Measurements from ENCODE around the gene SGSH.
"Not testable (repeated sequence)": the region's sequence is repeated elsewhere in the genome, so short reads cannot be mapped to it uniquely, and the experiment has no call there.

The SGSH gene

DNA sequence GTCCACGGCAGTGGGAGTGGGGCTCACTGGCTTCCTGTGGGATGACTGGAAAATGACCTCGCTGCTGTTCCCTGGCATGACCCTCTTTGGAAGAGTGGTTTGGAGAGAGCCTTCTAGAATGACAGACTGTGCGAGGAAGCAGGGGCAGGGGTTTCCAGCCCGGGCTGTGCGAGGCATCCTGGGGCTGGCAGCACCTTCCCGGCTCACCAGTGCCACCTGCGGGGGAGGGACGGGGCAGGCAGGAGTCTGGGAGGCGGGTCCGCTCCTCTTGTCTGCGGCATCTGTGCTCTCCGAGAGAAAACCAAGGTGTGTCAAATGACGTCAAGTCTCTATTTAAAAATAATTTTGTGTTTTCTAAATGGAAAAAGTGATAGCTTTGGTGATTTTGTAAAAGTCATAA is 32.7 kb upstream of the SGSH start:
- peak; percentile 85 for DNase-seq

DNA sequence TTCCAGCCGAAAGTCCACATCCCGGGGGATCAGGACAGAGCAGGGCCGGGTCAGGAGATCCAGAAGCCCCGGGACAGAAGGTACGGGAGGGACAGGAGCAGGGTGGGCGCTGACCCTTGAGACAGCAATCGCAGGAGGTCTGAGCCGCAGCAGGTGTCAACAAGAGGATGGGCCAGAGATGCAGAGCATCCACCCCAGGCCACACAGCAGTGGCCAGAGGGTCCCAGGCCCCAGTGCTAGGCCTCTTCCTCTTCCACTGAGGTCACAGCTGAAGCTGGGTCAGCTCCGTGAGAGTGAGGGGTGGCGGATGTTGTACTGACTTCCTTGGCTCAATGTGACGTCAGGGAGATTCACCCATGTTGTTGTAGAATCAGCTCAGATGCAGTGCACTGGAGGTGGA is 31.8 kb upstream of the SGSH start:
- DNase-seq, result no peak

GRCh38 chr17:80248894-80249710 is 29.0 kb upstream of the SGSH start:
- no peak for DNase-seq

GRCh38 chr17:80248001-80248893 is 28.1 kb upstream of the SGSH start:
- DNase-seq, result no peak

GRCh38 chr17:80247561-80247960 is 27.4 kb upstream of the SGSH start:
- DNase-seq, result no peak

DNA sequence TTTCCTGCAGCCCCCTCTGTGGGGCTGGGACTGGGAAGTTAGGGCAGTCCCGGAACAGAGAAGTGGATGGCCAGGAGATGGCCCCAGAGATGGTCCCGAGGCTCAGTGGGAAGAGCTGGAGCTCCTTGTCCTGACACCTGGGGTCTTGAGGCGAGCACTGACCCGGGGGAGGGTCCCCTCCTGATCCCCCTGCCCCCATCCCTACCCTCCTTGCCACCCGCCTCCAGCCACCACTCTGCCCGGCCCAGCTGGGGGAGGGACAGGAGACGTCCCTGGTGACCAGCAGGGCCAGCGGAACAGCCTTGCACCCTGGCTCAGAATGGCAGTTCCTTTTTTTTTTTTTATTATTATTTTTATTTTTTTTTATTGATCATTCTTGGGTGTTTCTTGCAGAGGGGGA is 26.6 kb upstream of the SGSH start:
- no peak for DNase-seq

DNA sequence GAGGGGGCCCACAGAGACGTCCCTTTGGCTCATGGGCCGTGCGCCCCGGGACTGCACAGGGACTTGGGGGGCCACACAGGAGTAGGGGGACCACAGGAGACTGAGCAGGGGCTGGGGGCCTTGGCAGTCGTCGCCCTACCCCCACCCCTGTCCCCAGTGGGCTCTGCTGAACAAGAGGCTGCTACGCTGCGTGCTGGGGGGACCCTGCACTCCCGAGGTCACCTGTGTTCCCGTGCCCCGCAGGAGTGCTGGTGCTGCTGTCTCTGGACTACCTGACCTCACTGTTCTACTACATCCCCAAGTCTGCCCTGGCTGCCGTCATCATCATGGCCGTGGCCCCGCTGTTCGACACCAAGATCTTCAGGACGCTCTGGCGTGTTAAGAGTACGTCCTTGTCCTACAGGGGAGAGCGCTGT is 26.1 kb upstream of the SGSH start:
- DNase-seq, result no peak

DNA sequence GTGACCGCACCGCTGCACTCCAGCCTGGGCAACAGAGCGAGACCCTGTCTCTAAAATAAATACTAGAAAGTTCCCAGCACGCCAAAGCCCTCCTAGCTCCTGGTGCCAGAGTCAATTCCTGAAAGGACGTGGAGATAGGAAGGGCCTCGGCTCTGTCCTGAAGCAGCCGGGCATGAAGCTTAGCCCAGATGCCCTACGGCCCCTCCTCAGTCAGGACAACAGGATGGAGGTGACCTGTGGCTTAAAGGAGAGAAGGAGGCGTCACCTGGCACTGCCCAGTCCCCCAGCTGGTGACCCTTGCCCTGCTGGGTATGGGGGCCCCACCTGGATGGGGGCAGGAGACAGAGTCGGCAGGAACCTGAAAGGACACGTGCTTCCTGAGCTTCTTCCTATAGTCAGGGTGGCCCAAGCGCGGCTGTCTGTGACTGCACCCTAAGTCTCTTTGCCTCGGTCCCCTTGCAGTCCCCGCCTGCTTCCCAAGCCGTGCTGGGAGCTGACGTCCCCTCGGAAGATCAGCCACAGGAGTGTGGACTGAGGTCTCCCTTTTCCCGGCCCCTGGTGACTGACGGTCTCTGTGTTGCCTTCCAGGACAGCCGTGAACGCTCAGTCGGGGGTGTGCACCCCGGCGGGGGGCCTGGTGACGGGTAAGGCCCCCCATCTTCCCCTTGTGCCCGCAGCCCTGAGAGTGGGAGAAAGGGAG is 25.6 kb upstream of the SGSH start:
- no peak for DNase-seq

DNA sequence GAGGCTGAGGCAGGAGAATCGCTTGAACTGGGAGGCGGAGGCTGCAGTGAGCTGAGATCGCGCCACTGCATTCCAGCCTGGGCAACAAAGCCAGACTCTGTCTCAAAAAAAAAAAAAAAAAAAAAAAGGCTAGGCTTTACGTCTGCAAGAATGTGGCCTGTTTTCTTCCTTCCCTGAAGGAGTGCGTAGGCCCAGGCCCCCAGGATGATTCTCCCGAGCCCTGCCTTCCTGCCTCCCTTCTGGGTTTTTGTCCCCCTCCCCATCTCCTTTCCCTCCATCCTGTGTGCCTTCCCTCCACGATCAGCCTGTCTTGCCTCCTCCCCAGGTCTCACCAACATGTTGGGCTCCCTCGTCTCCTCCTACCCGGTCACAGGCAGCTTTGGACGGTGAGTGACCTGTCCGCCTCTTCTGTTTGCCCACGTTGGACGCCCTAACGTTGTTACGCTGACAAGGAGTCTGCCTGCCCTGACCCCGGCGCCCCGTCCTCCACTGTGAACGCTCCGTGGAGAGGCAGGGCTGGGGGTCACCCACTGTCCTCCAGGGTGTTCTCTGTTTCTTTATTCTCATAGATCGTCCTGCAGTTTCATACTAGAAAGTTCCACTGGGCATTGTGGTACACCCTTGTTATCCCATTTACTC is 24.9 kb upstream of the SGSH start:
- no peak for DNase-seq

- not testable (repeated sequence) for DNase-seq
Observed at GRCh38 chr17:80244448-80244847, 24.3 kb upstream of the SGSH start.

DNA sequence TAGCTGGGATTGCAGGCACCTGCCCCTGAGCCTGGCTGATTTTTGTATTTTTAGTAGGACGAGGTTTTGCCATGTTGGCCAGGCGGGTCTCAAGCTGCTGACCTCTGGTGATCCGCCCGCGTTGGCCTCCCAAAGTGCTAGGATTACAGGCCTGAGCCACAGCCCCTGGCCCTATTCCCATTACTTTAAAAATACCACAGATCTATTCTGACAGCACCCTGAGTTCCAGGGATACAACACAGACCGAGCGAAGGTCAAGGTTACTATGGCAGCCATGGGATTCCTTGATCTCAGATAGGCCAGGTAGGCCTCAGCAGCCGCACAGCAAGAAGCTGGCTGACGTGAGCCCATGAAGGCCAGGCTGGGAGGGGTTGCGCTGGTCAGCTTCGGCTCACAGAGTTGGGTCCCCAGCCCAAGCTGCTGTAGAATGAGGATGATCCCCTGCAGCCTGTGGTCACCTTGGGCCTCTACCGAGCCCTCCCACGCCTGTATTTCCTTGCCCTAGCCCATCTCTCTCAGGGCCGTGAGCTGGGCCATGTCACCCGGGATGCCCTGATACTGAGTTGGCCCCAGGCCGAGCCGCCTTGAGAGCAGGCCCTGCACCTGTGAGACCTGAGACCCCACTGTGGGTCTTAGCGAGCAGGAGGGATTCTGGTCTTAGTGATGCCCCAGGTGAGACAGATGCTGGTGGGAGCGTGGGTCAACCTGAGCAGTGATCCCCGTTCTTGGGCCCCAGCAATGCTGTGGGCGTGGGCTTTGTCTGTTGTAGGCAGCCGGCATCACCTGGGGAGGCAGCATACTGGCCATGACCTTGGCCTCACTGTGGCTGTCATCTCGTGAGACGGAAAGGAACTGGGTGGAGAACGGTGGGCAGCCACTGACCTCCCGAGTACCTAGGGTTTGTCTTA is 23.6 kb upstream of the SGSH start:
- DNase-seq, result no peak

GRCh38 chr17:80242505-80242904 is 22.4 kb upstream of the SGSH start:
- no peak for DNase-seq

DNA sequence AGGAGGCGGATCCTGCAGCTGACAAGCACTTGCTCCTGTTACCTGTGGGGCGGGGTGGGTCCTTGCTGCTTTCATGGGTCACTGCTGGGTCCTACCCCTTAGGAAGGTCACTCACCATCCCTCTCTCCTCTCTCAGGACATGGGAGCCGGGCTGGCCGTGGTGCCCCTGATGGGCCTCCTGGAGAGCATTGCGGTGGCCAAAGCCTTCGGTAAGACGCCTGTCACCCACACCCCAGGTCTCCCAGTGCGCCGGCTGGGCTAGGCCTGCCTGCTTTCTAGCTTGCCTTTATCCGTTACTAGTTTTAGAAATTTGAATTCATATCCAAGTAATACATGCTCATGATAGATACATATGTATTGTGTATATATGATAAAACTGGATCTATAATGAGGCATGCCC is 17.3 kb upstream of the SGSH start:
- DNase-seq, result no peak

DNA sequence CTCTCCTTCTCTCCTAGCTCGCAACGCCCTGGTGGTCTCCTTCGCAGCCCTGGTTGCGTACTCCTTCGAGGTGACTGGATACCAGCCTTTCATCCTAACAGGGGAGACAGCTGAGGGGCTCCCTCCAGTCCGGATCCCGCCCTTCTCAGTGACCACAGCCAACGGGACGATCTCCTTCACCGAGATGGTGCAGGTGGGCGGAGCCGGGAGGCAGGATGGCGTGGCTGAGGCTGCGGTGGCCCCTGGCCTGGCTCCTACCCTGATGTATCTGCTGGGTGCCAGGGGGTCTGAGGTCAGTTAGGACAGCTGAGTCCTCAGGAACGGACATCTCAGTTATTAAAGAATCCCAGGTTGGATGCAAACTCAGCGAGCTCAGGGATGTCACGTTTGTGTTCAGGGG is 16.8 kb upstream of the SGSH start:
- no peak for DNase-seq

GRCh38 chr17:80233202-80233601 is 13.1 kb upstream of the SGSH start:
- no peak for DNase-seq

- DNase-seq, result no peak
Observed at GRCh38 chr17:80232438-80232837, 12.3 kb upstream of the SGSH start.

DNA sequence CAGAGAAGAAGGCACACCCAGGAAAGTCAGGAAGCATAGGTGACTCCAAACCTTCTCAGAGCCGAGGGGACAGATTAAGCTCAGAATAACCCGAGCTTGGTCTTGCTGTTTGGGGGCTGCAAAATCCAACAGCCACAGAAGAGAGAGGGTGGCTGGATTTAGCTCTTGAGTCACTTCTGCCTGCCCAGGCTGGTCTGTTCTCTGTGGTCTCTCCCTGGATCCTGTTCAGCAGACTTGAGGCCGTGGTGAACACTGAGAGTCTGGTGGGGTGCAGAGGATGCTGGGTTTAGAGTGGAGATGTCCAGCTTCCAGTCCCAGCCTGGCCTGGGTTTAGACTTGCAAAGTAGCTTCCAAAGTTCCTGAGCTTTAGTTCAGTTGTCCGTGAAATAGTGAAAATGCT is 8.9 kb upstream of the SGSH start:
- DNase-seq, result no peak

GRCh38 chr17:80228477-80228876 is 8.3 kb upstream of the SGSH start:
- no peak for DNase-seq

DNA sequence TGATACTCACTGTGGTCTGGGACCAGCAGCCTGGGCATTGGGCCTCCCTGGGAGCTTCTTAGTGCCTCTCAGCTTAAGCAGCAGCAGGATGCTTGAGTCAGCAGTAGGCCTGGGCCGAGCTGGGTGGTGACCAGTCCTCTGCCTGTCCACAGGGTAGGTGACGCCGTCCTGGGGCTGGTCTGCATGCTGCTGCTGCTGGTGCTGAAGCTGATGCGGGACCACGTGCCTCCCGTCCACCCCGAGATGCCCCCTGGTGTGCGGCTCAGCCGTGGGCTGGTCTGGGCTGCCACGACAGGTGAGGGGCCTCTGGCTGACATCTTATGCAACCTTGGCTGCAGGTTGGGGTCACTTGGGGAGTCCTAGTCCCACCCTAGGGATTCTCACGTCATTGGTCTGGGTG is 7.5 kb upstream of the SGSH start:
- DNase-seq, result no peak

DNA sequence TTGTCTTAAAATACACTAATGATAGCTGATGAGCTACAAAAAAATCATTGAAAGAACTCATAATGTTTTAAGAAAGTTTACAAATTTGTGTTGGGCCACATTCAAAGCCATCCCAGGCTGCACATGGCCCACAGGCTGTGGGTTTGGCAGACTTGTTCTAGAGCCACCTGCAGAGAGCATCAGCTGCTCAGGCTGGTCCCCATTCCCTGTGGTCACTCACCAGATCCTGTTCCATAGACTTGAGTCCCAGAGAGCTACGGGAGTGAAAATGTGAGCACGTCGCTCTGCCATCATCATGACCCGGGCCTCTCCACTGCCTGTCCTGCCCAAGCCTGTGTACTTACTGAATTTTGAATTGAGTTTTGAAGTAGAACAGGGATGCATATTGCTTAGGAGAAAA is 7.0 kb upstream of the SGSH start:
- no peak for DNase-seq

DNA sequence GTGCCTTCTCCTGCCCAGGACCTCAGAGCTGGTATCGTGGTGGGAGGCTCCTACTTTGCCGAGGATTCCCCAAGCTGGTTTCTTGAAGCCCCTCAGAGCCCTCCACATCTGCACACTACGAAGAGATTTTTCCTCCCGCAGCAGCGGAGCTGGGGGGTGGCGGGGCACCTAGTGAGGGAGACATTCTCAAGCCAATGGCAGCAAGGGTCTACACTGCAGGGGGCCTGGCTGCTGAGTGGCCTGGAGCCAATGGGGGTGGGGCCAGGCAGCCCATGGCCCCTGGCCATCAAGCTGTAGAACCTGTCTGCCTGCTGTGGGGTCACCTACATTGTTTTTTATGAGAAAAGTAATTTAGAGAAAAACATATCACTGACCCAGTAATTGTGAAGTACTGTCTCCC is 5.1 kb upstream of the SGSH start:
- no peak for DNase-seq

GRCh38 chr17:80224683-80225082 is 4.5 kb upstream of the SGSH start:
- DNase-seq, result no peak
